ENCODE data around the gene CREBZF.
"Not testable (repeated sequence)": the region's sequence is repeated elsewhere in the genome, so short reads cannot be mapped to it uniquely, and the experiment has no call there.

Gene CREBZF

GRCh38 chr11:85626496-85626895, 38.4 kb downstream of the CREBZF start:
- DNase-seq (ENCODE audit: low read depth), result no peak

- no peak for DNase-seq (ENCODE audit: low read depth)
Observed at GRCh38 chr11:85620256-85620655, 44.7 kb downstream of the CREBZF start.

GRCh38 chr11:85619499-85619898, 45.4 kb downstream of the CREBZF start:
- DNase-seq (ENCODE audit: low read depth), result no peak

- DNase-seq (ENCODE audit: low read depth), result not testable (repeated sequence)
Observed at GRCh38 chr11:85611643-85612042, 53.3 kb downstream of the CREBZF start.
